HG02759 (cell line): ENCODE data around the gene HADHA.

Source experiments
- ATAC-seq: cut with Tn5 transposase; IDR thresholded peaks from one replicate; pipeline ENCODE4 v1.9.1; 2021; ENCODE audit warnings: mild to moderate bottlenecking, moderate library complexity; ENCODE audit not compliant: unreplicated experiment

Gene HADHA

GRCh38 chr2:26195040-26195984 is 49.1 kb downstream of the HADHA start:
- no peak for ATAC-seq

- ATAC-seq: no peak
Measured at GRCh38 chr2:26193578-26194231, 50.7 kb downstream of the HADHA start.

GRCh38 chr2:26191316-26192159 is 52.9 kb downstream of the HADHA start:
- no peak for ATAC-seq

GRCh38 chr2:26190369-26190768 is 54.1 kb downstream of the HADHA start:
- ATAC-seq: no peak

GRCh38 chr2:26189751-26190150 is 54.7 kb downstream of the HADHA start:
- no peak for ATAC-seq

- ATAC-seq: no peak
Measured at GRCh38 chr2:26189123-26189522, 55.3 kb downstream of the HADHA start.

GRCh38 chr2:26187537-26188104 is 56.8 kb downstream of the HADHA start:
- no peak for ATAC-seq

- ATAC-seq: no peak
Measured at GRCh38 chr2:26187114-26187513, 57.3 kb downstream of the HADHA start.

GRCh38 chr2:26185954-26186770 is 58.3 kb downstream of the HADHA start:
- ATAC-seq: no peak

- no peak for ATAC-seq
Measured at GRCh38 chr2:26185304-26185928, 59.0 kb downstream of the HADHA start.

- peak; percentile 89 for ATAC-seq
Measured at GRCh38 chr2:26184555-26185303, 59.7 kb downstream of the HADHA start.

GRCh38 chr2:26184121-26184520 is 60.3 kb downstream of the HADHA start:
- ATAC-seq: no peak

- ATAC-seq: no peak
Measured at GRCh38 chr2:26182887-26183630, 61.4 kb downstream of the HADHA start.

- no peak for ATAC-seq
Measured at GRCh38 chr2:26182441-26182840, 62.0 kb downstream of the HADHA start.

GRCh38 chr2:26179446-26179913 is 65.0 kb downstream of the HADHA start:
- no peak for ATAC-seq

GRCh38 chr2:26178746-26179436 is 65.5 kb downstream of the HADHA start:
- ATAC-seq: no peak

- ATAC-seq: no peak
Measured at GRCh38 chr2:26178246-26178645, 66.2 kb downstream of the HADHA start.
